ENCODE data around the gene PLSCR5.

Gene PLSCR5

GRCh38 chr3:146546366-146546965, 58.7 kb downstream of the PLSCR5 start:
- in situ Hi-C loops (cut with HindIII; ENCODE audit: low sequenced_read_pairs) = no loop called here

- in situ Hi-C loops (cut with HindIII; ENCODE audit: low sequenced_read_pairs) = no loop called here
These were observed 60.1 kb downstream of the PLSCR5 start for GRCh38 chr3:146544929-146545528.

- in situ Hi-C loops (cut with HindIII; ENCODE audit: low sequenced_read_pairs) = no loop called here
These were observed 60.9 kb downstream of the PLSCR5 start, which contains the start of gene PLSCR1 for GRCh38 chr3:146544002-146544928. Gene PLSCR1 (minus strand): TSS chr3:146544607. CDS start chr3:146536552, 8,055 bp downstream.

- in situ Hi-C loops (cut with HindIII; ENCODE audit: low sequenced_read_pairs) = no loop called here
These were observed 61.6 kb downstream of the PLSCR5 start for GRCh38 chr3:146543461-146544001.

- in situ Hi-C loops (cut with HindIII; ENCODE audit: low sequenced_read_pairs) = no loop called here
These were observed 62.2 kb downstream of the PLSCR5 start for GRCh38 chr3:146542978-146543377.

- in situ Hi-C loops (cut with HindIII; ENCODE audit: low sequenced_read_pairs) = no loop called here
These were observed 63.0 kb downstream of the PLSCR5 start for GRCh38 chr3:146542179-146542578.

GRCh38 chr3:146540978-146541377, 64.2 kb downstream of the PLSCR5 start:
- in situ Hi-C loops (cut with HindIII; ENCODE audit: low sequenced_read_pairs) = no loop called here

- in situ Hi-C loops (cut with HindIII; ENCODE audit: low sequenced_read_pairs) = no loop called here
These were observed 64.9 kb downstream of the PLSCR5 start for GRCh38 chr3:146540236-146540635.

- in situ Hi-C loops (cut with HindIII; ENCODE audit: low sequenced_read_pairs) = no loop called here
These were observed 65.8 kb downstream of the PLSCR5 start for GRCh38 chr3:146539315-146539714.

GRCh38 chr3:146537603-146538002, 67.5 kb downstream of the PLSCR5 start:
- in situ Hi-C loops (cut with HindIII; ENCODE audit: low sequenced_read_pairs) = no loop called here

- in situ Hi-C loops (cut with HindIII; ENCODE audit: low sequenced_read_pairs) = no loop called here
These were observed 68.5 kb downstream of the PLSCR5 start for GRCh38 chr3:146536681-146537080.

Measured in DLD1 (cell line).